WTC11 (cell line): ENCODE data around the gene IPO9. TPM values are rescaled to one million over a fixed set of nuclear protein-coding genes. Genes with fewer than 3 reads are reported as not detected.
A peak's percentile ranks its signal among the peaks of the same experiment; 100 is the strongest.

Experiments used
- ATAC-seq: fragments of 200-7000 bp; cut with Tn5 transposase; 2 replicates; pipeline ENCODE4 v1.10.0; 2021; ENCODE audit warnings: mild to moderate bottlenecking, moderate library complexity
- CTCF ChIA-PET: fragments of 300-600 bp; sonication (Branson Sonifier 250); formaldehyde crosslinking; loops from one replicate; lab custom pipeline; 2021; ENCODE audit warnings: antibody characterized with exemption; lab: Charles Lee
- POLR2A ChIA-PET: fragments of 350-600 bp; sonication (Branson Sonifier 250); formaldehyde crosslinking; loops from one replicate; lab custom pipeline; 2021; ENCODE audit warnings: antibody characterized with exemption; lab: Charles Lee
- DNase-seq: peaks from one replicate; pipeline ENCODE4 v3.0.0; 2021; ENCODE audit warnings: low spot score
- H3K27ac Mint-ChIP-seq: 2 replicates; pipeline ENCODE4 v1.8.0; 2021; ENCODE audit warnings: mixed read lengths
- H3K27me3 Mint-ChIP-seq: 2 replicates; pipeline ENCODE4 v1.8.0; 2021; ENCODE audit warnings: low read depth, mild to moderate bottlenecking, moderate library complexity, mixed read lengths
- H3K36me3 Mint-ChIP-seq: 2 replicates; pipeline ENCODE4 v1.8.0; 2021; ENCODE audit warnings: mixed read lengths
- H3K4me1 Mint-ChIP-seq: 2 replicates; pipeline ENCODE4 v1.8.0; 2022; ENCODE audit warnings: mixed read lengths
- H3K4me3 Mint-ChIP-seq: 2 replicates; pipeline ENCODE4 v1.8.0; 2021; ENCODE audit warnings: mild to moderate bottlenecking, moderate library complexity, mixed read lengths
- H3K9me3 Mint-ChIP-seq: 2 replicates; pipeline ENCODE4 v1.8.0; 2021; ENCODE audit warnings: mixed read lengths
- CBFB ChIP-seq: sonication (generic); formaldehyde crosslinking; IDR thresholded peaks from 2 replicates; pipeline ENCODE4 v1.8.1; 2022; ENCODE audit warnings: mild to moderate bottlenecking, low read depth, missing genetic modification reagents
- GTF2I ChIP-seq: fragments of 250-450 bp; sonication (Bioruptor Pico); conservative IDR thresholded peaks from 2 replicates; pipeline ENCODE4 v1.4.0; 2021; ENCODE audit warnings: mild to moderate bottlenecking
- JAZF1 ChIP-seq: fragments of 250-450 bp; sonication (Bioruptor Pico); IDR thresholded peaks from 2 replicates; pipeline ENCODE4 v1.9.0; 2021; ENCODE audit warnings: moderate library complexity, mild to moderate bottlenecking, inconsistent platforms
- MXD4 ChIP-seq: fragments of 250-450 bp; sonication (Bioruptor Pico); IDR thresholded peaks from 2 replicates; pipeline ENCODE4 v1.8.0; 2021; ENCODE audit warnings: mild to moderate bottlenecking, moderate library complexity, borderline replicate concordance
- PRRX2 ChIP-seq: fragments of 250-450 bp; sonication (Bioruptor Pico); IDR thresholded peaks from 2 replicates; pipeline ENCODE4 v1.8.0; 2021; ENCODE audit warnings: mild to moderate bottlenecking
- ZNF138 ChIP-seq: sonication (generic); formaldehyde crosslinking; conservative IDR thresholded peaks from 2 replicates; pipeline ENCODE4 v1.8.1; 2022; ENCODE audit warnings: mild to moderate bottlenecking, moderate library complexity, missing genetic modification reagents
- ZNF317 ChIP-seq: sonication (generic); formaldehyde crosslinking; IDR thresholded peaks from 2 replicates; pipeline ENCODE4 v1.8.1; 2023; ENCODE audit warnings: low read depth, mild to moderate bottlenecking, moderate library complexity, missing genetic modification reagents, borderline replicate concordance
- total RNA-seq: library from RNA; stranded (reverse); gene quantifications from 3 replicates; pipeline ENCODE4 v1.2.3, GENCODE V29; 2021
- TF ChIP-seq, protein P1 (sequence below): sonication (generic); formaldehyde crosslinking; IDR thresholded peaks from 2 replicates; pipeline ENCODE4 v1.8.0; 2022; ENCODE audit warnings: missing genetic modification reagents
- TF ChIP-seq, protein P2 (sequence below): sonication (generic); formaldehyde crosslinking; conservative IDR thresholded peaks from 2 replicates; pipeline ENCODE4 v1.8.1; 2023; ENCODE audit warnings: mild to moderate bottlenecking, low read depth, missing genetic modification reagents, moderate library complexity
- TF ChIP-seq, protein P3 (sequence below): fragments of 250-450 bp; sonication (Bioruptor Pico); IDR thresholded peaks from 2 replicates; pipeline ENCODE4 v1.8.0; 2021; ENCODE audit warnings: mild to moderate bottlenecking
- TF ChIP-seq, protein P4 (sequence below): fragments of 250-450 bp; sonication (Bioruptor Pico); IDR thresholded peaks from 2 replicates; pipeline ENCODE4 v1.9.0; 2021; ENCODE audit warnings: mild to moderate bottlenecking, borderline replicate concordance
- TF ChIP-seq, protein P5 (sequence below): sonication (generic); formaldehyde crosslinking; IDR thresholded peaks from 2 replicates; pipeline ENCODE4 v1.8.0; 2023; ENCODE audit warnings: mild to moderate bottlenecking, missing genetic modification reagents
- TF ChIP-seq, protein P6 (sequence below): fragments of 250-450 bp; sonication (Bioruptor Pico); conservative IDR thresholded peaks from 2 replicates; pipeline ENCODE4 v1.9.0; 2021; ENCODE audit warnings: mild to moderate bottlenecking

IPO9 gene
- total RNA-seq, 1 experiment from 2014 or later, result 97.2 TPM

DNA sequence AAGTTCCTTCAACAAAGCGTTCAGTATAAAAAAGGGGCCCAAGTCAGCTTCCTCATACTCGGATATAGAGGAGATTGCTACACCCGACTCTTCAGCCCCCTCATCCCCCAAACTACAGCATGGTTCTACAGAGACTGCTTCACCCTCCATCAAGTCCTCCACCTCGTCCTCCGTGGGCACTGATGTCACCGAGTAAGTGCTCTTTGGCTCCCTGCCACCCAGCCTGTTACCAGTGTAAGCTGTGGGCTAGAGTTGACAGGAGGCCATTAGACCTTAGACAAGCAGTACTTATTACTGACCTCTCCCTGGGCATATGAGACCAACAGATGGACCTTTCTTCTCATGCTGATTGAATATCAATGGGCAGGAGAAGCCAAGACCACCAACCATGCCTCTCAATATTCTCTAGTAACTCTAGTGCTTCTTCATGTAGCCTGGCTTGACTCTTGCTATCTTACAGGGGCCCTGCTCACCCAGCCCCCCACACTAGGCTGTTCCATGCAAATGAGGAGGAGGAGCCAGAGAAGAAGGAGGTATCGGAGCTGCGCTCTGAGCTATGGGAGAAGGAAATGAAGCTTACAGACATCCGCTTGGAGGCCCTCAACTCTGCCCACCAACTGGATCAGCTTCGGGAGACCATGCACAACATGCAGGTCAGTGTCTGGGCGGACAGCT, 20.9 kb upstream of the IPO9 start:
- 0 out of 2 replicates have a peak, but pooled peaks have one; percentile 41 for ATAC-seq
- Mint-ChIP-seq H3K27me3 (no peaks in the 10 kb centered on the region), H3K27ac (no peak overlapping the region), H3K36me3 (peaks cover 68% of the 10 kb centered on the region), H3K9me3 (no peaks in the 10 kb centered on the region), H3K4me1 (no peaks in the 10 kb centered on the region), H3K4me3 (no peak overlapping the region)
- TF ChIP-seq, protein P1, sequence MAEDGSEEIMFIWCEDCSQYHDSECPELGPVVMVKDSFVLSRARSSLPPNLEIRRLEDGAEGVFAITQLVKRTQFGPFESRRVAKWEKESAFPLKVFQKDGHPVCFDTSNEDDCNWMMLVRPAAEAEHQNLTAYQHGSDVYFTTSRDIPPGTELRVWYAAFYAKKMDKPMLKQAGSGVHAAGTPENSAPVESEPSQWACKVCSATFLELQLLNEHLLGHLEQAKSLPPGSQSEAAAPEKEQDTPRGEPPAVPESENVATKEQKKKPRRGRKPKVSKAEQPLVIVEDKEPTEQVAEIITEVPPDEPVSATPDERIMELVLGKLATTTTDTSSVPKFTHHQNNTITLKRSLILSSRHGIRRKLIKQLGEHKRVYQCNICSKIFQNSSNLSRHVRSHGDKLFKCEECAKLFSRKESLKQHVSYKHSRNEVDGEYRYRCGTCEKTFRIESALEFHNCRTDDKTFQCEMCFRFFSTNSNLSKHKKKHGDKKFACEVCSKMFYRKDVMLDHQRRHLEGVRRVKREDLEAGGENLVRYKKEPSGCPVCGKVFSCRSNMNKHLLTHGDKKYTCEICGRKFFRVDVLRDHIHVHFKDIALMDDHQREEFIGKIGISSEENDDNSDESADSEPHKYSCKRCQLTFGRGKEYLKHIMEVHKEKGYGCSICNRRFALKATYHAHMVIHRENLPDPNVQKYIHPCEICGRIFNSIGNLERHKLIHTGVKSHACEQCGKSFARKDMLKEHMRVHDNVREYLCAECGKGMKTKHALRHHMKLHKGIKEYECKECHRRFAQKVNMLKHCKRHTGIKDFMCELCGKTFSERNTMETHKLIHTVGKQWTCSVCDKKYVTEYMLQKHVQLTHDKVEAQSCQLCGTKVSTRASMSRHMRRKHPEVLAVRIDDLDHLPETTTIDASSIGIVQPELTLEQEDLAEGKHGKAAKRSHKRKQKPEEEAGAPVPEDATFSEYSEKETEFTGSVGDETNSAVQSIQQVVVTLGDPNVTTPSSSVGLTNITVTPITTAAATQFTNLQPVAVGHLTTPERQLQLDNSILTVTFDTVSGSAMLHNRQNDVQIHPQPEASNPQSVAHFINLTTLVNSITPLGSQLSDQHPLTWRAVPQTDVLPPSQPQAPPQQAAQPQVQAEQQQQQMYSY (CRISPR knock-in tag), result no peak
- TF ChIP-seq ZNF138 (CRISPR knock-in tag), result no peak
- TF ChIP-seq, protein P2, sequence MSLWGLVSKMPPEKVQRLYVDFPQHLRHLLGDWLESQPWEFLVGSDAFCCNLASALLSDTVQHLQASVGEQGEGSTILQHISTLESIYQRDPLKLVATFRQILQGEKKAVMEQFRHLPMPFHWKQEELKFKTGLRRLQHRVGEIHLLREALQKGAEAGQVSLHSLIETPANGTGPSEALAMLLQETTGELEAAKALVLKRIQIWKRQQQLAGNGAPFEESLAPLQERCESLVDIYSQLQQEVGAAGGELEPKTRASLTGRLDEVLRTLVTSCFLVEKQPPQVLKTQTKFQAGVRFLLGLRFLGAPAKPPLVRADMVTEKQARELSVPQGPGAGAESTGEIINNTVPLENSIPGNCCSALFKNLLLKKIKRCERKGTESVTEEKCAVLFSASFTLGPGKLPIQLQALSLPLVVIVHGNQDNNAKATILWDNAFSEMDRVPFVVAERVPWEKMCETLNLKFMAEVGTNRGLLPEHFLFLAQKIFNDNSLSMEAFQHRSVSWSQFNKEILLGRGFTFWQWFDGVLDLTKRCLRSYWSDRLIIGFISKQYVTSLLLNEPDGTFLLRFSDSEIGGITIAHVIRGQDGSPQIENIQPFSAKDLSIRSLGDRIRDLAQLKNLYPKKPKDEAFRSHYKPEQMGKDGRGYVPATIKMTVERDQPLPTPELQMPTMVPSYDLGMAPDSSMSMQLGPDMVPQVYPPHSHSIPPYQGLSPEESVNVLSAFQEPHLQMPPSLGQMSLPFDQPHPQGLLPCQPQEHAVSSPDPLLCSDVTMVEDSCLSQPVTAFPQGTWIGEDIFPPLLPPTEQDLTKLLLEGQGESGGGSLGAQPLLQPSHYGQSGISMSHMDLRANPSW (CRISPR knock-in tag), result no peak
- TF ChIP-seq, protein P3, sequence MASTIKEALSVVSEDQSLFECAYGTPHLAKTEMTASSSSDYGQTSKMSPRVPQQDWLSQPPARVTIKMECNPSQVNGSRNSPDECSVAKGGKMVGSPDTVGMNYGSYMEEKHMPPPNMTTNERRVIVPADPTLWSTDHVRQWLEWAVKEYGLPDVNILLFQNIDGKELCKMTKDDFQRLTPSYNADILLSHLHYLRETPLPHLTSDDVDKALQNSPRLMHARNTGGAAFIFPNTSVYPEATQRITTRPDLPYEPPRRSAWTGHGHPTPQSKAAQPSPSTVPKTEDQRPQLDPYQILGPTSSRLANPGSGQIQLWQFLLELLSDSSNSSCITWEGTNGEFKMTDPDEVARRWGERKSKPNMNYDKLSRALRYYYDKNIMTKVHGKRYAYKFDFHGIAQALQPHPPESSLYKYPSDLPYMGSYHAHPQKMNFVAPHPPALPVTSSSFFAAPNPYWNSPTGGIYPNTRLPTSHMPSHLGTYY (CRISPR knock-in tag), result no peak
- ChIA-PET CTCF (interaction anchor here (0.8 to 1.8 kb wide), 3 partner anchors 13 to 24 kb away, joined by 3 to 7 read pairs (median 5); no protein-coding TSS in a partner anchor), POLR2A (no interaction called here)
- DNase-seq, result no peak

DNA sequence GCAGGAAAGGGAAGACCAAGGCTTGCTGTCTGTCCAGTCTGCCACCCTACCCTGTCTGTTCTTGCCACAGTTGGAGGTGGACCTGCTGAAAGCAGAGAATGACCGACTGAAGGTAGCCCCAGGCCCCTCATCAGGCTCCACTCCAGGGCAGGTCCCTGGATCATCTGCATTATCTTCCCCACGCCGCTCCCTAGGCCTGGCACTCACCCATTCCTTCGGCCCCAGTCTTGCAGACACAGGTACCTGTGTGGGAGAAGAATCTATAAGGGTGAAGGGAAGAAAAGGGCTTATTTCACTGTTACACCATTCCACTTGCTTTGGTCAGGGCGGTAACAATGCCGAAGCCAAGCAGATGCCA, 20.3 kb upstream of the IPO9 start:
- no peaks in the 10 kb centered on the region for H3K4me1 Mint-ChIP-seq
- POLR2A ChIA-PET, result no interaction called here
- CTCF ChIA-PET, result no interaction called here
- no peak for ATAC-seq
- TF ChIP-seq PRRX2 (CRISPR knock-in tag) (no peak), MXD4 (CRISPR knock-in tag) (no peak), GTF2I (no peak), JAZF1 (no peak)
- TF ChIP-seq, protein P4, sequence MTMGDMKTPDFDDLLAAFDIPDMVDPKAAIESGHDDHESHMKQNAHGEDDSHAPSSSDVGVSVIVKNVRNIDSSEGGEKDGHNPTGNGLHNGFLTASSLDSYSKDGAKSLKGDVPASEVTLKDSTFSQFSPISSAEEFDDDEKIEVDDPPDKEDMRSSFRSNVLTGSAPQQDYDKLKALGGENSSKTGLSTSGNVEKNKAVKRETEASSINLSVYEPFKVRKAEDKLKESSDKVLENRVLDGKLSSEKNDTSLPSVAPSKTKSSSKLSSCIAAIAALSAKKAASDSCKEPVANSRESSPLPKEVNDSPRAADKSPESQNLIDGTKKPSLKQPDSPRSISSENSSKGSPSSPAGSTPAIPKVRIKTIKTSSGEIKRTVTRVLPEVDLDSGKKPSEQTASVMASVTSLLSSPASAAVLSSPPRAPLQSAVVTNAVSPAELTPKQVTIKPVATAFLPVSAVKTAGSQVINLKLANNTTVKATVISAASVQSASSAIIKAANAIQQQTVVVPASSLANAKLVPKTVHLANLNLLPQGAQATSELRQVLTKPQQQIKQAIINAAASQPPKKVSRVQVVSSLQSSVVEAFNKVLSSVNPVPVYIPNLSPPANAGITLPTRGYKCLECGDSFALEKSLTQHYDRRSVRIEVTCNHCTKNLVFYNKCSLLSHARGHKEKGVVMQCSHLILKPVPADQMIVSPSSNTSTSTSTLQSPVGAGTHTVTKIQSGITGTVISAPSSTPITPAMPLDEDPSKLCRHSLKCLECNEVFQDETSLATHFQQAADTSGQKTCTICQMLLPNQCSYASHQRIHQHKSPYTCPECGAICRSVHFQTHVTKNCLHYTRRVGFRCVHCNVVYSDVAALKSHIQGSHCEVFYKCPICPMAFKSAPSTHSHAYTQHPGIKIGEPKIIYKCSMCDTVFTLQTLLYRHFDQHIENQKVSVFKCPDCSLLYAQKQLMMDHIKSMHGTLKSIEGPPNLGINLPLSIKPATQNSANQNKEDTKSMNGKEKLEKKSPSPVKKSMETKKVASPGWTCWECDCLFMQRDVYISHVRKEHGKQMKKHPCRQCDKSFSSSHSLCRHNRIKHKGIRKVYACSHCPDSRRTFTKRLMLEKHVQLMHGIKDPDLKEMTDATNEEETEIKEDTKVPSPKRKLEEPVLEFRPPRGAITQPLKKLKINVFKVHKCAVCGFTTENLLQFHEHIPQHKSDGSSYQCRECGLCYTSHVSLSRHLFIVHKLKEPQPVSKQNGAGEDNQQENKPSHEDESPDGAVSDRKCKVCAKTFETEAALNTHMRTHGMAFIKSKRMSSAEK (CRISPR knock-in tag), result no peak
- peaks cover 68% of the 10 kb centered on the region for H3K36me3 Mint-ChIP-seq
- no peak overlapping the region for H3K4me3 Mint-ChIP-seq
- no peaks in the 10 kb centered on the region for H3K9me3 Mint-ChIP-seq
- no peak for DNase-seq
- no peak overlapping the region for H3K27ac Mint-ChIP-seq
- no peaks in the 10 kb centered on the region for H3K27me3 Mint-ChIP-seq

DNA sequence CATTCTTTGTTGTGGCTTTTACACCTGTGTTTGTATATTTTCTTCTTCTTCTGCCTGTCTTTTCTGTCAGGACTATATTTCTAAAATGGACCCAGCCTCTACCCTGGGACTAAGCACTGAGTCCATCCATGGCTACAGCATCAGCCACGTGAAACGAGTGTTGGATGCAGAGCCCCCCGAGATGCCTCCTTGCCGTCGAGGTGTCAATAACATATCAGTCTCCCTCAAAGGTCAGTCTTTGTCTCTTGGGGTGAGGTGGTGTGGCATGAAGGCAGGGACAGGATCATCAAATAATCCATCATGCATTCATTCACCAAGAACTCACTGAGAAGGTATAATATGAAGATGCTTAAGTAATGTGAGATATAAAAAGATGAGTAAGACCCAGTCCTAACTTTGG, 19.1 kb upstream of the IPO9 start:
- POLR2A ChIA-PET, result no interaction called here
- peaks cover 60% of the 10 kb centered on the region for H3K36me3 Mint-ChIP-seq
- CTCF ChIA-PET, result no interaction called here
- ATAC-seq (no peak), DNase-seq (no peak)
- H3K9me3 Mint-ChIP-seq, result no peaks in the 10 kb centered on the region
- no peaks in the 10 kb centered on the region for H3K4me1 Mint-ChIP-seq
- H3K27ac Mint-ChIP-seq, result no peak overlapping the region
- H3K27me3 Mint-ChIP-seq, result no peaks in the 10 kb centered on the region
- no peak overlapping the region for H3K4me3 Mint-ChIP-seq
- TF ChIP-seq, protein P5, sequence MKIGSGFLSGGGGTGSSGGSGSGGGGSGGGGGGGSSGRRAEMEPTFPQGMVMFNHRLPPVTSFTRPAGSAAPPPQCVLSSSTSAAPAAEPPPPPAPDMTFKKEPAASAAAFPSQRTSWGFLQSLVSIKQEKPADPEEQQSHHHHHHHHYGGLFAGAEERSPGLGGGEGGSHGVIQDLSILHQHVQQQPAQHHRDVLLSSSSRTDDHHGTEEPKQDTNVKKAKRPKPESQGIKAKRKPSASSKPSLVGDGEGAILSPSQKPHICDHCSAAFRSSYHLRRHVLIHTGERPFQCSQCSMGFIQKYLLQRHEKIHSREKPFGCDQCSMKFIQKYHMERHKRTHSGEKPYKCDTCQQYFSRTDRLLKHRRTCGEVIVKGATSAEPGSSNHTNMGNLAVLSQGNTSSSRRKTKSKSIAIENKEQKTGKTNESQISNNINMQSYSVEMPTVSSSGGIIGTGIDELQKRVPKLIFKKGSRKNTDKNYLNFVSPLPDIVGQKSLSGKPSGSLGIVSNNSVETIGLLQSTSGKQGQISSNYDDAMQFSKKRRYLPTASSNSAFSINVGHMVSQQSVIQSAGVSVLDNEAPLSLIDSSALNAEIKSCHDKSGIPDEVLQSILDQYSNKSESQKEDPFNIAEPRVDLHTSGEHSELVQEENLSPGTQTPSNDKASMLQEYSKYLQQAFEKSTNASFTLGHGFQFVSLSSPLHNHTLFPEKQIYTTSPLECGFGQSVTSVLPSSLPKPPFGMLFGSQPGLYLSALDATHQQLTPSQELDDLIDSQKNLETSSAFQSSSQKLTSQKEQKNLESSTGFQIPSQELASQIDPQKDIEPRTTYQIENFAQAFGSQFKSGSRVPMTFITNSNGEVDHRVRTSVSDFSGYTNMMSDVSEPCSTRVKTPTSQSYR (CRISPR knock-in tag), result no peak
- TF ChIP-seq, protein P6, sequence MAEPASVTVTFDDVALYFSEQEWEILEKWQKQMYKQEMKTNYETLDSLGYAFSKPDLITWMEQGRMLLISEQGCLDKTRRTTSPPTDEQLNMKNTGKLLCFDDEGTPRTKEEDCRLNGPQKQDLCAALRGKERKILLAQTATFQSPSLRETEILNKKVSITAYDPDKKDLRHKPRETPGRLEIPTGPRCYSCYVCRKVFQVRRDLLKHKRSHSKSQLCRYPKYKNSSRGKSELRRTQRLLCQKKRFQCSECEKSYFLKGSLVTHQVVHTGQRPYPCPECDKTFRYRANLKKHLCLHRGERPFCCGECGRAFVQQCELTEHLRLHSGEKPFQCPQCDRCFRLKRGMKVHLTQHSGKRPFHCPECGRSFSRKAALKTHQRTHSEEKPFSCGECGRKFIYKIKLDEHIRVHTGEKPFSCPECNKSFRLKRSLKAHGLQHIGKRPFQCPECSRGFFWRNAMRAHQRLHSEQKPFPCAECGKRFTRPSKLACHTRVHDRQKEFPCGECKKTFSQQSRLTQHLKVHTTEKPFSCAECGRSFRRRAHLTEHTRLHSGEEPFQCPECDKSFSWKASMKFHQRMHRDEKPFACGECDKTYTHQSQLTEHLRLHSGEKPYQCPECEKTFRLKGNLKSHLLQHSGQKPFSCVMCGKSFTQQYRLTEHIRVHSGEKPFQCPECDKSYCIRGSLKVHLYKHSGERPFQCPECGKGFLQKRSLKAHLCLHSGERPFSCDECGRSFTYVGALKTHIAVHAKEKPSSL, result no peak
- TF ChIP-seq CBFB (CRISPR knock-in tag) (no peak), ZNF317 (CRISPR knock-in tag) (no peak)
